Measurements from ENCODE around the gene IL34. TPM values are rescaled to one million over a fixed set of nuclear protein-coding genes. Genes with fewer than 3 reads are reported as not detected.

IL34 gene
- total RNA-seq, 2 experiments from 2014 or later = 0.22 TPM; not detected in 1

- Mint-ChIP-seq H3K4me3 (no peak overlapping the region), H3K27ac (no peak overlapping the region), H3K4me1 (peaks cover 4% of the 10 kb centered on the region), H3K9me3 (no peaks in the 10 kb centered on the region), H3K27me3 (no peaks in the 10 kb centered on the region), H3K36me3 (no peaks in the 10 kb centered on the region)
- no peak for DNase-seq
Observed at GRCh38 chr16:70703041-70703834, 56.9 kb downstream of the IL34 start.

- no peak for DNase-seq
- Mint-ChIP-seq H3K4me1 (peaks cover 3% of the 10 kb centered on the region), H3K4me3 (no peak overlapping the region), H3K27me3 (no peaks in the 10 kb centered on the region), H3K36me3 (no peaks in the 10 kb centered on the region), H3K9me3 (no peaks in the 10 kb centered on the region), H3K27ac (no peak overlapping the region)
Observed at GRCh38 chr16:70703835-70704381, 57.5 kb downstream of the IL34 start.

- Mint-ChIP-seq H3K36me3 (no peaks in the 10 kb centered on the region), H3K27me3 (no peaks in the 10 kb centered on the region), H3K27ac (no peak overlapping the region), H3K9me3 (no peaks in the 10 kb centered on the region), H3K4me3 (no peak overlapping the region), H3K4me1 (no peaks in the 10 kb centered on the region)
- no peak for DNase-seq
Observed at GRCh38 chr16:70704586-70704985, 58.2 kb downstream of the IL34 start.

- Mint-ChIP-seq H3K27ac (no peak overlapping the region), H3K27me3 (no peaks in the 10 kb centered on the region), H3K4me3 (no peak overlapping the region), H3K36me3 (no peaks in the 10 kb centered on the region), H3K9me3 (no peaks in the 10 kb centered on the region), H3K4me1 (no peaks in the 10 kb centered on the region)
- DNase-seq = no peak
Observed at GRCh38 chr16:70705056-70705455, 58.7 kb downstream of the IL34 start.

- no peaks in the 10 kb centered on the region for H3K36me3 Mint-ChIP-seq
- H3K27me3 Mint-ChIP-seq = no peaks in the 10 kb centered on the region
- no peaks in the 10 kb centered on the region for H3K9me3 Mint-ChIP-seq
- no peak for DNase-seq
- no peak overlapping the region for H3K4me3 Mint-ChIP-seq
- H3K27ac Mint-ChIP-seq = no peak overlapping the region
- H3K4me1 Mint-ChIP-seq = peaks cover 5% of the 10 kb centered on the region
Observed at GRCh38 chr16:70706948-70707465, 60.6 kb downstream of the IL34 start.

- H3K4me1 Mint-ChIP-seq = peaks cover 5% of the 10 kb centered on the region
- no peak overlapping the region for H3K4me3 Mint-ChIP-seq
- no peak for DNase-seq
- no peak overlapping the region for H3K27ac Mint-ChIP-seq
- no peaks in the 10 kb centered on the region for H3K9me3 Mint-ChIP-seq
- H3K36me3 Mint-ChIP-seq = no peaks in the 10 kb centered on the region
- no peaks in the 10 kb centered on the region for H3K27me3 Mint-ChIP-seq
Observed at GRCh38 chr16:70708366-70709246, 62.2 kb downstream of the IL34 start.

- Mint-ChIP-seq H3K27me3 (no peaks in the 10 kb centered on the region), H3K27ac (no peak overlapping the region), H3K4me3 (no peak overlapping the region), H3K4me1 (peaks cover 5% of the 10 kb centered on the region), H3K9me3 (no peaks in the 10 kb centered on the region), H3K36me3 (no peaks in the 10 kb centered on the region)
- DNase-seq = no peak
Observed at GRCh38 chr16:70709457-70709856, 63.1 kb downstream of the IL34 start.

- DNase-seq = no peak
- Mint-ChIP-seq H3K4me3 (no peak overlapping the region), H3K36me3 (no peaks in the 10 kb centered on the region), H3K4me1 (peaks cover 5% of the 10 kb centered on the region), H3K27ac (no peak overlapping the region), H3K27me3 (no peaks in the 10 kb centered on the region), H3K9me3 (no peaks in the 10 kb centered on the region)
Observed at GRCh38 chr16:70709942-70710341, 63.6 kb downstream of the IL34 start.

Other genes with a start within 250 kb of the IL34 start
- 10 to 100 TPM; 21.5 to 23.3 TPM for gene ST3GAL2, start 207.5 kb upstream of the IL34 start, total RNA-seq
- gene FCSK, start 192.0 kb upstream of the IL34 start, total RNA-seq = 1 to 10 TPM; 8.7 to 9.6 TPM
- 10 to 100 TPM; 45.5 TPM for gene COG4, start 123.0 kb upstream of the IL34 start, total RNA-seq
- 100 to 1,000 TPM; 545 to 550 TPM for gene SF3B3, start 122.7 kb upstream of the IL34 start, total RNA-seq
- 1 to 10 TPM; 6.9 to 9.2 TPM for gene MTSS2, start 39.5 kb downstream of the IL34 start, total RNA-seq
- 10 to 100 TPM; 36.0 to 37.5 TPM for gene VAC14, start 154.6 kb downstream of the IL34 start, total RNA-seq